GM12891 (cell line): ENCODE data around the gene CD44.
"Not testable (repeated sequence)": the region's sequence is repeated elsewhere in the genome, so short reads cannot be mapped to it uniquely, and the experiment has no call there.

Source experiments
- DNase-seq: peaks from one replicate; pipeline ENCODE4 v3.0.0; 2011; ENCODE audit warnings: low spot score; ENCODE audit not compliant: insufficient read length
- FAIRE-seq: peaks from 2 replicates; lab custom pipeline; 2011; peaks lifted over from hg19 to GRCh38; lab: Jason Lieb, UNC
- PAX5 ChIP-seq: IDR thresholded peaks from 2 replicates; pipeline ENCODE4 v1.6.1; 2011; ENCODE audit warnings: low read length, moderate library complexity, mild to moderate bottlenecking; ENCODE audit not compliant: insufficient read depth, severe bottlenecking
- POLR2A ChIP-seq: IDR thresholded peaks from 2 replicates; pipeline ENCODE4 v1.6.1; 2011; ENCODE audit warnings: low read depth, low read length, control low read depth
- POLR2AphosphoS5 ChIP-seq: IDR thresholded peaks from 2 replicates; pipeline ENCODE4 v1.6.1; 2011; ENCODE audit warnings: low read depth, low read length, control low read depth
- POU2F2 ChIP-seq: IDR thresholded peaks from 2 replicates; pipeline ENCODE4 v1.6.1; 2011; ENCODE audit warnings: low read depth, mild to moderate bottlenecking, control low read depth, low read length, moderate library complexity
- SPI1 ChIP-seq: IDR thresholded peaks from 2 replicates; pipeline ENCODE4 v1.6.1; 2011; ENCODE audit warnings: low read depth, low read length, control low read depth
- TAF1 ChIP-seq: IDR thresholded peaks from 2 replicates; pipeline ENCODE4 v1.6.1; 2011; ENCODE audit warnings: low read depth, low read length, control low read depth

The CD44 gene

GRCh38 chr11:35103366-35104208 is 35.4 kb upstream of the CD44 start:
- FAIRE-seq = peak; percentile 35

GRCh38 chr11:35104655-35105054 is 34.3 kb upstream of the CD44 start:
- TF ChIP-seq TAF1 (no peak), SPI1 (no peak), POLR2AphosphoS5 (no peak), POLR2A (no peak), PAX5 (no peak), POU2F2 (no peak)
- no peak for DNase-seq
- no peak for FAIRE-seq

More at GRCh38 chr11:35103366-35104208, 35.4 kb upstream of the CD44 start:
- no peak for DNase-seq
- TF ChIP-seq PAX5 = no peak
- no peak for TF ChIP-seq TAF1
- TF ChIP-seq SPI1 = no peak
- TF ChIP-seq POLR2A = no peak
- TF ChIP-seq POU2F2 = no peak
- TF ChIP-seq POLR2AphosphoS5 = no peak

GRCh38 chr11:35105319-35106079 is 33.5 kb upstream of the CD44 start:
- FAIRE-seq (no peak), DNase-seq (no peak)
- TF ChIP-seq TAF1 = no peak

- DNase-seq (no peak), FAIRE-seq (peak; percentile 82)
- TF ChIP-seq POLR2A (no peak), SPI1 (peak; percentile 91)
Observed at GRCh38 chr11:35106595-35106994, 32.4 kb upstream of the CD44 start.

- FAIRE-seq = peak; percentile 72
- TF ChIP-seq POU2F2 (no peak), SPI1 (no peak), TAF1 (no peak), POLR2AphosphoS5 (no peak), PAX5 (no peak), POLR2A (no peak)
- DNase-seq = no peak
Observed at GRCh38 chr11:35107861-35108260, 31.1 kb upstream of the CD44 start.

GRCh38 chr11:35108336-35108735 is 30.6 kb upstream of the CD44 start:
- DNase-seq, FAIRE-seq: not testable (repeated sequence)

GRCh38 chr11:35109041-35109440 is 29.9 kb upstream of the CD44 start:
- DNase-seq (no peak), FAIRE-seq (no peak)
- TF ChIP-seq SPI1 (no peak), POLR2A (no peak), POU2F2 (no peak), POLR2AphosphoS5 (no peak), TAF1 (no peak), PAX5 (no peak)

- FAIRE-seq (no peak), DNase-seq (no peak)
- TF ChIP-seq POLR2AphosphoS5 = no peak
- no peak for TF ChIP-seq PAX5
- no peak for TF ChIP-seq POLR2A
- no peak for TF ChIP-seq POU2F2
- TF ChIP-seq SPI1 = no peak
- TF ChIP-seq TAF1 = no peak
Observed at GRCh38 chr11:35109827-35110226, 29.1 kb upstream of the CD44 start.

GRCh38 chr11:35111161-35112055 is 27.6 kb upstream of the CD44 start:
- TF ChIP-seq SPI1 (peak; percentile 49), TAF1 (no peak)
- FAIRE-seq (peak; percentile 31), DNase-seq (no peak)
